Stimulated activated naive CD8-positive, alpha-beta T cell treated with anti-CD3 and anti-CD28 coated beads, Interleukin-15, amount 100 ng/mL, for 72 hours (primary cell): Measurements from ENCODE around the gene GRB2.
A peak's percentile ranks its signal among the peaks of the same experiment; 100 is the strongest.

Experiments
- ATAC-seq: fragments of 150-1000 bp; cut with Tn5 transposase; 2 replicates; pipeline ENCODE4 v1.10.0; 2021; ENCODE audit warnings: mild to moderate bottlenecking, moderate library complexity
- DNase-seq, 2 donors: peaks; one replicate each; pipeline ENCODE4 v3.0.0; 2021 to 2022
- H3K27ac Mint-ChIP-seq, 2 donors: one replicate each; pipeline ENCODE4 v1.8.0; 2022; ENCODE audit warnings: mild to moderate bottlenecking in 2 of 2, mixed read lengths in 2 of 2, moderate library complexity in 2 of 2
- H3K27me3 Mint-ChIP-seq: one replicate; pipeline ENCODE4 v1.8.0; 2022; ENCODE audit warnings: mixed read lengths
- H3K4me1 Mint-ChIP-seq: one replicate; pipeline ENCODE4 v1.8.0; 2022; ENCODE audit warnings: mild to moderate bottlenecking, mixed read lengths
- H3K4me3 Mint-ChIP-seq, 2 donors: one replicate each; pipeline ENCODE4 v1.8.0; 2022; ENCODE audit warnings: mild to moderate bottlenecking in 2 of 2, mixed read lengths in 2 of 2, moderate library complexity in 1 of 2
- H3K9me3 Mint-ChIP-seq, 2 donors: one replicate each; pipeline ENCODE4 v1.8.0; 2022; ENCODE audit warnings: mixed read lengths in 2 of 2

The GRB2 gene

GRCh38 chr17:75428543-75429469 is 23.3 kb upstream of the GRB2 start:
- H3K27me3 Mint-ChIP-seq: peaks cover 8% of the 10 kb centered on the region
- H3K4me3 Mint-ChIP-seq: no peak overlapping the region
- H3K27ac Mint-ChIP-seq: no peak overlapping the region
- no peaks in the 10 kb centered on the region for H3K9me3 Mint-ChIP-seq
- no peak for ATAC-seq
- no peak for DNase-seq
- H3K4me1 Mint-ChIP-seq: peaks cover 12% of the 10 kb centered on the region

- DNase-seq (no peak), ATAC-seq (no peak)
- H3K4me1 Mint-ChIP-seq: no peaks in the 10 kb centered on the region
- peak overlapping the region in 1 of 2 donors; percentile 72 for H3K27ac Mint-ChIP-seq
- peaks cover 17% of the 10 kb centered on the region for H3K27me3 Mint-ChIP-seq
- no peaks in the 10 kb centered on the region for H3K9me3 Mint-ChIP-seq
- H3K4me3 Mint-ChIP-seq: no peak overlapping the region
These were observed 13.1 kb upstream of the GRB2 start for GRCh38 chr17:75418531-75418930.

- peaks cover 12% of the 10 kb centered on the region for H3K4me1 Mint-ChIP-seq
- no peaks in the 10 kb centered on the region for H3K9me3 Mint-ChIP-seq
- H3K27me3 Mint-ChIP-seq: peaks cover 17% of the 10 kb centered on the region
- ATAC-seq (no peak), DNase-seq (no peak)
- no peak overlapping the region for H3K4me3 Mint-ChIP-seq
- H3K27ac Mint-ChIP-seq: no peak overlapping the region
These were observed 11.6 kb upstream of the GRB2 start for GRCh38 chr17:75417054-75417580.

DNA sequence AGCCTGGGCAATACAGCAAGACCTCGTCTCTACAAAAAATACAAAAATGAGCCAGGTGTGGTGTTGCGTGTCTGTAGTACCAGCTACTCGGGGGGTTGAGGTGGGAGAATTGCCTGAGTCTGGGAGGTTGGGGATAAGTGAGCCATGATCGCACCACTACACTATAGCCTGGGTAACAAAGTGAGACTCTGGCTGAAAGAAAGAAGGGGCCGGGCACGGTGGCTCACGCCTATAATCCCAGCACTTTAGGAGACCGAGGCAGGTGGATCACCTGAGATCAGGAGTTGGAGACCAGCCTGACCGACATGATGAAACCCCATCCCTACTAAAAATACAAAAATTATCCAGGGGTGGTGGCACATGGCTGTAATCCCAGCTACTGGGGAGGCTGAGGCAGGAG is 10.5 kb upstream of the GRB2 start:
- H3K27me3 Mint-ChIP-seq: peaks cover 17% of the 10 kb centered on the region
- H3K4me1 Mint-ChIP-seq: peaks cover 23% of the 10 kb centered on the region
- no peak overlapping the region for H3K4me3 Mint-ChIP-seq
- ATAC-seq: no peak
- no peak for DNase-seq
- H3K9me3 Mint-ChIP-seq: no peaks in the 10 kb centered on the region
- H3K27ac Mint-ChIP-seq: no peak overlapping the region

DNA sequence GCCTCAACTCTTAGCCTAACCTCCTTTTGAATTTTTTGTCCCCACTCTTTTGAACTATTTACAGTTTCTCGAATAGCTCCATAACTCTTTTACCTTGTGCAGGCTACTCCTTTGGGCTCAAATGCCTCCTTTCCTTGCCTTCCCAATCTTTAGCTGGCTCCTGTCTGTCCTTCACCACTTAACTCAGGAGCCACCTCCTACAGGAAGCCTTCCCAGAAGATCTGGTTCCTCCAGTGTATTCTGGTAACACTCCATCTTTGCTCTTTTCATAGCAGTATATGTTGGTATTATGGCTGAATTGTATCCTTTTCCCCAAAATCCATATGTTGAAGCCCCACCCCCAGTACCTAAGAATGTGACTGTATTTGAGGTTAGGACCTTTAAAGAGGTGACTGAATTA is 9.0 kb upstream of the GRB2 start:
- H3K4me3 Mint-ChIP-seq: no peak overlapping the region
- H3K4me1 Mint-ChIP-seq: peaks cover 23% of the 10 kb centered on the region
- no peak for DNase-seq
- H3K27me3 Mint-ChIP-seq: peaks cover 17% of the 10 kb centered on the region
- H3K9me3 Mint-ChIP-seq: no peaks in the 10 kb centered on the region
- ATAC-seq: no peak
- H3K27ac Mint-ChIP-seq: peak overlapping the region in 1 of 2 donors; percentile 54

DNA sequence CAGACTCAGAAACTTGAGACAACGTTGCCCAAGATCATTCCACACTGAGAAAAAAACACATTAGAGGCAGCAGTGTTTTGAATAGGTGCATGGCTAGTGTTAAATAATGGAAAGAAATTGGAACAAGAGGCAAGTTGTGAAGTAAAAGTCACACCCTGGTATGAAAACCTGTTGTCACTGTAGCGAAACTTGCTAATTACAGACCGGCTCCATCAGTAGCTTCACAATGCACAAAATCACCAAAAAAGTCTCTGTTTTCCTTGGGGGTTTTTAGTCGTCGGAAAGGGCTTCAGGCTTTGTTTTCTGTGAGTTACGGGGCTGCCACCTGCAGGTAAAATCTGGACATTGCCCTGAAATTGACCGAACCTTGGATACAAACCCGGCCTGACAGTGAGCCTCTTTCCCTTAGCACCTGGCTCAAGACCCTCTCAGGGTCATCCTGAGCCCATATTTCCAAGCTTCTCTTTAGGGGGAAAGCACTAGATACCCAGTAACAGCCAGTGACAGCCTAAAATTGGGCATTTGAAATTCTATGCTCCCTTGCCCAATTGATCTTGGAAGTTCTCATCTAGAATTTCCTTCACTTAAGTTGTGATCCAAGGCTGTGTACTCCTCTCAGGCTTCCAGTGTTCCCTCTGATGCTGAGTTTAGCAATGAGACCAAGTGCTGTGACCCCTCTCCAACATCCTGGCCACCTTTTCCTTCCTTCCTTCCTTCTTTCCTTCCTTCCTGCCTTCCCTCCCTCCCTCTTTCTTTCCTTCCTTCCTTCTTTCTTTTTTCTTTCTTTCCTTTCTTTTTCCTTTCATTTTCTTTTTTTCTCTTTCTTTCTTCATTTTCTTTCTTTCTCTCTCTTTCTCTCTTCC is 7.2 kb upstream of the GRB2 start:
- Mint-ChIP-seq H3K27me3 (peaks cover 17% of the 10 kb centered on the region), H3K4me3 (peak overlapping the region; percentile 40 to 53), H3K9me3 (no peaks in the 10 kb centered on the region), H3K4me1 (peaks cover 23% of the 10 kb centered on the region), H3K27ac (peak overlapping the region; percentile 69 to 89)
- ATAC-seq (peak; percentile 94), DNase-seq (peak; percentile 74 to 81)

GRCh38 chr17:75411328-75412067 is 6.0 kb upstream of the GRB2 start:
- H3K4me1 Mint-ChIP-seq: peaks cover 28% of the 10 kb centered on the region
- DNase-seq: no peak
- peak overlapping the region in 1 of 2 donors; percentile 53 for H3K4me3 Mint-ChIP-seq
- ATAC-seq: no peak
- H3K27me3 Mint-ChIP-seq: peaks cover 17% of the 10 kb centered on the region
- H3K9me3 Mint-ChIP-seq: no peaks in the 10 kb centered on the region
- no peak overlapping the region for H3K27ac Mint-ChIP-seq

- Mint-ChIP-seq H3K4me1 (peaks cover 34% of the 10 kb centered on the region), H3K9me3 (no peaks in the 10 kb centered on the region), H3K27me3 (peaks cover 10% of the 10 kb centered on the region), H3K4me3 (no peak overlapping the region), H3K27ac (no peak overlapping the region)
- DNase-seq: no peak
- no peak for ATAC-seq
These were observed 4.7 kb upstream of the GRB2 start for GRCh38 chr17:75410141-75410540.

GRCh38 chr17:75407655-75408352 is 2.3 kb upstream of the GRB2 start:
- H3K4me1 Mint-ChIP-seq: peaks cover 34% of the 10 kb centered on the region
- H3K27me3 Mint-ChIP-seq: no peaks in the 10 kb centered on the region
- no peaks in the 10 kb centered on the region for H3K9me3 Mint-ChIP-seq
- H3K4me3 Mint-ChIP-seq: no peak overlapping the region
- no peak for DNase-seq
- no peak for ATAC-seq
- no peak overlapping the region for H3K27ac Mint-ChIP-seq

DNA sequence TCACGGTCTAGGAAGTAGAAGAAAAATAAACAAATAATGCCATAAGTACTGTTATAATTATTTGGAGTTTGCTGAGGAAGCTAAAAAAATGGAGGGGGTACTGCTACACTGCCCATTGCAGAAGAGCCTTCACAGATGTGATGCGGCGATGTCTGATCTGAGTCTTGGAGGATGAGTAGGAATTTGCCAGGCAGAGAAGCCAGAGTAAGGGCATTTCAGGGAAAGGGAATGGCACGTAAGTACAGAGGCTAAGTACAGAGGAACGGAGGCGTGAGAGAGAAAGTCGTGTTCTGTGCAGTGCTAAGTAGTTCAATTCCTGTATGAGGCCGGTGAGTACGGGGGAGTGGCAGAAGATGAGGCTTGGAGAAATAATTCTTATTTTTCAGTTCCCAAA is 741 bp upstream of the GRB2 start:
- Mint-ChIP-seq H3K27me3 (no peaks in the 10 kb centered on the region), H3K9me3 (no peaks in the 10 kb centered on the region), H3K4me1 (peaks cover 32% of the 10 kb centered on the region), H3K4me3 (peak overlapping the region; percentile 85 to 96), H3K27ac (peak overlapping the region; percentile 23 to 93)
- ATAC-seq: no peak
- DNase-seq: no peak

DNA sequence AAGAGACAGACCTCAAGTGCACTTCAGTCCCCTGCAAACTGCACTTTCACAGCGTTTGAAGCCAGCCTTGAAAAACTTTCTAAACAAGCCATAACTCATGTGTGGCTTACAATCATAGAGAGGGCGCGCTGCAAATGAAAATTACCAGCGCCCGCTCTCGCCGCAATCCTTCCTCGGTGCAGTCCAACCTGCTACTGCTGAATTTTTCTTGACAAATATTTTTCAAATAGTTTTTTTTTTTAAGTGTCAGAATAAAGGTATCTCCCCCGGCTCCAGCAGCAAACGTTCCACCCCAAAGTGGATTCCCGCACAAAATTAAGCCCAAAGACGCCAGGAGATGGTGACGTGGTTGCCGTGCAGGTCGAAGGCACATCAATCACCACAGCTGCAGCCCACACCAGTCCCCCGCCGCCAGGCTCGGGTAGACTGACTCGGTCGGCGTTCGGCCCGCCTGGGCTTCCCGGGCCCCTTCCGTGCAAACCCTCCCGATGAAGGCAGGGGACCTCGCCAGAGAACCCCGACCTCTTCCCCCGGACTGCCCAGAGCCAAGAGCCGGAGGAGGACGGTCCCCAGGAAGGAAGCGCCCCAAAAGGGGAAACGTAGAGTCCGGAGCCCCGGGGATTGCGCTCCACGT is 630 bp downstream of the GRB2 start:
- H3K4me1 Mint-ChIP-seq: peaks cover 40% of the 10 kb centered on the region
- no peaks in the 10 kb centered on the region for H3K9me3 Mint-ChIP-seq
- DNase-seq: peak; percentile 68 to 72
- no peaks in the 10 kb centered on the region for H3K27me3 Mint-ChIP-seq
- peak overlapping the region; percentile 85 to 96 for H3K4me3 Mint-ChIP-seq
- H3K27ac Mint-ChIP-seq: peak overlapping the region; percentile 97 to 98
- peak; percentile 56 for ATAC-seq

- ATAC-seq: no peak
- peak overlapping the region; percentile 97 to 98 for H3K27ac Mint-ChIP-seq
- H3K4me1 Mint-ChIP-seq: peaks cover 44% of the 10 kb centered on the region
- no peaks in the 10 kb centered on the region for H3K9me3 Mint-ChIP-seq
- peak; percentile 56 to 58 for DNase-seq
- H3K4me3 Mint-ChIP-seq: peak overlapping the region; percentile 85 to 96
- no peaks in the 10 kb centered on the region for H3K27me3 Mint-ChIP-seq
These were observed 1.2 kb downstream of the GRB2 start for GRCh38 chr17:75404223-75404730.

GRCh38 chr17:75403131-75403530 is 2.3 kb downstream of the GRB2 start:
- Mint-ChIP-seq H3K4me3 (peak overlapping the region; percentile 85 to 96), H3K4me1 (peaks cover 54% of the 10 kb centered on the region), H3K9me3 (no peaks in the 10 kb centered on the region), H3K27ac (peak overlapping the region; percentile 28 to 90), H3K27me3 (no peaks in the 10 kb centered on the region)
- ATAC-seq: no peak
- no peak for DNase-seq

DNA sequence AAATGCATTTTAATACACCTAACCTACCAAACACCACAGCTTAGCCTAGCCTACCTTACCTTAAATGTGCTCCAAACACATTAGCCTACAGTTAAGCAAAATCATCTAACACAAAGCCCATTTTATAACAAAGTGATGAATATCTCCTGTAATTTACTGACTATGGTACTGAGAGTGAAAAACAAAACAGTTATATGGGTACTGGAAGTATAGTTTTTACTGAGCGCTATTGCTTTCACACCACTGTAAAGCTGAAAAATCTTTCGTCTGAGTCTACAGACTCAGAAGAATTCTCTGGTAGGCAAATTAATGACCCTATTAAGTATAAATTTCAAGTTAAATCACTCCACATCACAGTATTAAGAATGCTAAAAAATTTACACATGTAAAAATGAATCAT is 3.5 kb downstream of the GRB2 start:
- Mint-ChIP-seq H3K27me3 (no peaks in the 10 kb centered on the region), H3K4me1 (peaks cover 62% of the 10 kb centered on the region), H3K9me3 (no peaks in the 10 kb centered on the region), H3K4me3 (peak overlapping the region; percentile 42 to 56), H3K27ac (peak overlapping the region in 1 of 2 donors; percentile 33)
- ATAC-seq (peak; percentile 10), DNase-seq (no peak)
